ENCODE data around the gene ADNP2. TPM values are rescaled to one million over a fixed set of nuclear protein-coding genes. Genes with fewer than 3 reads are reported as not detected.

The ADNP2 gene
- total and polyA plus RNA-seq, 2 experiments from 2014 or later = 19.3 to 66.4 TPM

GRCh38 chr18:80088036-80088435 is 21.0 kb upstream of the ADNP2 start:
- H3K4me1 Mint-ChIP-seq = no peaks in the 10 kb centered on the region
- no peak overlapping the region for H3K4me3 Mint-ChIP-seq
- Histone ChIP-seq H4K20me1 (replicated peaks; ENCODE audit: insufficient read depth) (no peaks in the 10 kb centered on the region), H3K4me2 (no peak overlapping the region), H2AFZ (no peak overlapping the region), H3K4me1 (ENCODE audit: insufficient read depth) (no peaks in the 10 kb centered on the region), H3K27me3 (ENCODE audit: insufficient read depth) (no peaks in the 10 kb centered on the region), H3K4me3 (no peak overlapping the region), H3K9me2 (ENCODE audit: insufficient read depth) (no peaks in the 10 kb centered on the region; the same call in 1 of the 2 replicates), H3K36me3 (ENCODE audit: insufficient read depth) (no peaks in the 10 kb centered on the region), H3K27ac (ENCODE audit: low read depth) (no peak overlapping the region), H3F3A (replicated peaks; ENCODE audit: low read depth) (no peaks in the 10 kb centered on the region), H3K79me2 (replicated peaks; ENCODE audit: insufficient read depth) (no peaks in the 10 kb centered on the region)
- no peak overlapping the region for H3K27ac Mint-ChIP-seq
- H3K36me3 Mint-ChIP-seq (ENCODE audit: low read depth) = peaks cover 9% of the 10 kb centered on the region
- peaks cover 54% of the 10 kb centered on the region for H3K9me3 Mint-ChIP-seq
- H3K27me3 Mint-ChIP-seq (ENCODE audit: insufficient read depth, low read depth, poor library complexity) = no peaks in the 10 kb centered on the region
- TF ChIP-seq REST (IDR thresholded peaks at IDR 0.05; ENCODE audit: unreplicated experiment) = no peak
- TF ChIP-seq ZNF114 (CRISPR knock-in tag; IDR thresholded peaks at IDR 0.05) = no peak
- no peak for TF ChIP-seq ZNF331 (CRISPR knock-in tag; IDR thresholded peaks at IDR 0.05; ENCODE audit: low read depth)
- TF ChIP-seq ETS1 (IDR thresholded peaks at IDR 0.05) = no peak
- no peak for TF ChIP-seq JUNB (IDR thresholded peaks at IDR 0.05; ENCODE audit: unreplicated experiment)
- TF ChIP-seq CTCF (conservative IDR thresholded peaks at IDR 0.05; ENCODE audit: low read depth in 2 of 2) = no peak
- no peak for TF ChIP-seq NANOG (IDR thresholded peaks at IDR 0.05; ENCODE audit: borderline replicate concordance)
- TF ChIP-seq EZH2 (IDR thresholded peaks at IDR 0.05; ENCODE audit: low read depth, unreplicated experiment) = no peak
- TF ChIP-seq EZH2phosphoT487 (IDR thresholded peaks at IDR 0.05; ENCODE audit: unreplicated experiment) = no peak
- TF ChIP-seq CREB1 (CRISPR knock-in tag; IDR thresholded peaks at IDR 0.05; ENCODE audit: low read depth) = no peak
- no peak for TF ChIP-seq POLR2AphosphoS5 (IDR thresholded peaks at IDR 0.05; ENCODE audit: low read depth)
- no peak for TF ChIP-seq ZNF462 (CRISPR knock-in tag; IDR thresholded peaks at IDR 0.05)
- TF ChIP-seq STAT1 (IDR thresholded peaks at IDR 0.05; ENCODE audit: unreplicated experiment) = no peak
- ATAC-seq (no peak), DNase-seq (ENCODE audit: low spot score) (no peak)

All from GM23338 (cell line).